Activated CD8-positive, alpha-beta memory T cell treated with anti-CD3 and anti-CD28 coated beads for 36 hours (primary cell): ENCODE data around the gene STAG2. TPM values are rescaled to one million over a fixed set of nuclear protein-coding genes. Genes with fewer than 3 reads are reported as not detected.
"Not testable (repeated sequence)": the region's sequence is repeated elsewhere in the genome, so short reads cannot be mapped to it uniquely, and the experiment has no call there.

Experiments used
- CTCF ChIA-PET: fragments of 350-600 bp; sonication (Branson Sonifier 250); formaldehyde crosslinking; loops from one replicate; lab custom pipeline; 2021; ENCODE audit warnings: antibody characterized with exemption; lab: Charles Lee
- POLR2A ChIA-PET: fragments of 350-600 bp; sonication (Branson Sonifier 250); formaldehyde crosslinking; loops from one replicate; lab custom pipeline; 2021; ENCODE audit warnings: antibody characterized with exemption; lab: Charles Lee
- total RNA-seq, 2 experiments: library from RNA; stranded (reverse); gene quantifications; one replicate each; pipeline ENCODE4 v1.2.3, GENCODE V29; 2021

The STAG2 gene
- total RNA-seq, 2 experiments from 2014 or later = 117 to 126 TPM

GRCh38 chrX:124117325-124117724 lies 155.8 kb downstream of the STAG2 start:
- ChIA-PET POLR2A (no interaction called here), CTCF (no interaction called here)

GRCh38 chrX:124125471-124125870 lies 164.0 kb downstream of the STAG2 start:
- CTCF ChIA-PET = no interaction called here
- POLR2A ChIA-PET = no interaction called here

GRCh38 chrX:124127496-124127895 lies 166.0 kb downstream of the STAG2 start:
- ChIA-PET POLR2A (no interaction called here), CTCF (no interaction called here)

- CTCF ChIA-PET = not testable (repeated sequence)
Measured at GRCh38 chrX:124132437-124132836, 170.9 kb downstream of the STAG2 start.

GRCh38 chrX:124145749-124146148 lies 184.2 kb downstream of the STAG2 start:
- POLR2A ChIA-PET = no interaction called here
- CTCF ChIA-PET = no interaction called here

More at GRCh38 chrX:124132437-124132836, 170.9 kb downstream of the STAG2 start:
- POLR2A ChIA-PET = not testable (repeated sequence)

- CTCF ChIA-PET = no interaction called here
- POLR2A ChIA-PET = no interaction called here
Measured at GRCh38 chrX:124151195-124151594, 189.7 kb downstream of the STAG2 start.

Other genes starting within 250 kb of the STAG2 start
- gene THOC2, start 228.7 kb upstream of the STAG2 start, total RNA-seq = 10 to 100 TPM; 69.8 to 72.7 TPM
- gene XIAP, start 101.7 kb upstream of the STAG2 start, total RNA-seq = 10 to 100 TPM; 36.7 to 37.2 TPM